ENCODE results near the gene SPATA31E1.
"Not testable (repeated sequence)": the region's sequence is repeated elsewhere in the genome, so short reads cannot be mapped to it uniquely, and the experiment has no call there.

SPATA31E1 gene

GRCh38 chr9:87910821-87911220 lies 28.1 kb downstream of the SPATA31E1 start:
- no peak for TF ChIP-seq CTCF (IDR thresholded peaks at IDR 0.05; ENCODE audit: extremely low read depth, insufficient read depth, missing control alignments)
- no peak for DNase-seq (ENCODE audit: low spot score)
- in situ Hi-C loops (cut with MboI; ENCODE audit: low pct_unique_long_range_greater_than_20kb, low sequenced_read_pairs, unreplicated experiment), result no loop called here

GRCh38 chr9:87917662-87918061 lies 35.0 kb downstream of the SPATA31E1 start, which contains the start of gene SPATA31C1:
TSS of gene SPATA31C1 (plus strand) at chr9:87917962.
- in situ Hi-C loops (cut with MboI; ENCODE audit: low pct_unique_long_range_greater_than_20kb, low sequenced_read_pairs, unreplicated experiment); DNase-seq (ENCODE audit: low spot score): not testable (repeated sequence)

- DNase-seq (ENCODE audit: low spot score); in situ Hi-C loops (cut with MboI; ENCODE audit: low pct_unique_long_range_greater_than_20kb, low sequenced_read_pairs, unreplicated experiment): not testable (repeated sequence)
Measured at GRCh38 chr9:87919013-87919412, 36.3 kb downstream of the SPATA31E1 start.

GRCh38 chr9:87921561-87921960 lies 38.9 kb downstream of the SPATA31E1 start:
- in situ Hi-C loops (cut with MboI; ENCODE audit: low pct_unique_long_range_greater_than_20kb, low sequenced_read_pairs, unreplicated experiment); DNase-seq (ENCODE audit: low spot score): not testable (repeated sequence)

- in situ Hi-C loops (cut with MboI; ENCODE audit: low pct_unique_long_range_greater_than_20kb, low sequenced_read_pairs, unreplicated experiment); DNase-seq (ENCODE audit: low spot score): not testable (repeated sequence)
Measured at GRCh38 chr9:87923012-87923411, 40.3 kb downstream of the SPATA31E1 start.

- DNase-seq (ENCODE audit: low spot score); in situ Hi-C loops (cut with MboI; ENCODE audit: low pct_unique_long_range_greater_than_20kb, low sequenced_read_pairs, unreplicated experiment): not testable (repeated sequence)
Measured at GRCh38 chr9:87924851-87925250, 42.2 kb downstream of the SPATA31E1 start.

GRCh38 chr9:87929152-87929551 lies 46.5 kb downstream of the SPATA31E1 start:
- in situ Hi-C loops (cut with MboI; ENCODE audit: low pct_unique_long_range_greater_than_20kb, low sequenced_read_pairs, unreplicated experiment); DNase-seq (ENCODE audit: low spot score): not testable (repeated sequence)

GRCh38 chr9:87934444-87934843 lies 51.8 kb downstream of the SPATA31E1 start:
- DNase-seq (ENCODE audit: low spot score); in situ Hi-C loops (cut with MboI; ENCODE audit: low pct_unique_long_range_greater_than_20kb, low sequenced_read_pairs, unreplicated experiment): not testable (repeated sequence)

- in situ Hi-C loops (cut with MboI; ENCODE audit: low pct_unique_long_range_greater_than_20kb, low sequenced_read_pairs, unreplicated experiment); DNase-seq (ENCODE audit: low spot score): not testable (repeated sequence)
Measured at GRCh38 chr9:87937352-87937751, 54.7 kb downstream of the SPATA31E1 start.

GRCh38 chr9:87937918-87938317 lies 55.2 kb downstream of the SPATA31E1 start:
- in situ Hi-C loops (cut with MboI; ENCODE audit: low pct_unique_long_range_greater_than_20kb, low sequenced_read_pairs, unreplicated experiment); DNase-seq (ENCODE audit: low spot score): not testable (repeated sequence)

GRCh38 chr9:87938336-87938735 lies 55.7 kb downstream of the SPATA31E1 start:
- DNase-seq (ENCODE audit: low spot score); in situ Hi-C loops (cut with MboI; ENCODE audit: low pct_unique_long_range_greater_than_20kb, low sequenced_read_pairs, unreplicated experiment): not testable (repeated sequence)
